Stimulated activated naive B cell treated with anti-CD40 and anti-IgM and Interleukin-4, amounts not matched to agents 10 μg/mL and 1 μg/mL and 100 μg/mL, for 72 hours (primary cell): ENCODE data around the gene EID2B.

Source experiments
- ATAC-seq, 2 donors: fragments of 150-1000 bp; cut with Tn5 transposase; replicated peaks; 2 replicates each; pipeline ENCODE4 v1.10.0; 2021; ENCODE audit warnings: moderate library complexity in 1 of 2
- DNase-seq: peaks from one replicate; pipeline ENCODE4 v3.0.0; 2021
- H3K27ac Mint-ChIP-seq: one replicate; pipeline ENCODE4 v1.8.0; 2022; ENCODE audit warnings: mild to moderate bottlenecking, mixed read lengths
- H3K27me3 Mint-ChIP-seq, 2 donors: one replicate each; pipeline ENCODE4 v1.8.0; 2022; ENCODE audit warnings: mixed read lengths in 2 of 2
- H3K36me3 Mint-ChIP-seq, 2 donors: one replicate each; pipeline ENCODE4 v1.8.0; 2022; ENCODE audit warnings: mixed read lengths in 2 of 2, mild to moderate bottlenecking in 1 of 2
- H3K4me1 Mint-ChIP-seq, 2 donors: one replicate each; pipeline ENCODE4 v1.8.0; 2022; ENCODE audit warnings: mixed read lengths in 2 of 2, mild to moderate bottlenecking in 1 of 2
- H3K4me3 Mint-ChIP-seq, 2 donors: one replicate each; pipeline ENCODE4 v1.8.0; 2022; ENCODE audit warnings: mild to moderate bottlenecking in 2 of 2, mixed read lengths in 2 of 2, moderate library complexity in 1 of 2
- H3K9me3 Mint-ChIP-seq, 2 donors: one replicate each; pipeline ENCODE4 v1.8.0; 2022; ENCODE audit warnings: mixed read lengths in 2 of 2, mild to moderate bottlenecking in 1 of 2

EID2B gene

DNA sequence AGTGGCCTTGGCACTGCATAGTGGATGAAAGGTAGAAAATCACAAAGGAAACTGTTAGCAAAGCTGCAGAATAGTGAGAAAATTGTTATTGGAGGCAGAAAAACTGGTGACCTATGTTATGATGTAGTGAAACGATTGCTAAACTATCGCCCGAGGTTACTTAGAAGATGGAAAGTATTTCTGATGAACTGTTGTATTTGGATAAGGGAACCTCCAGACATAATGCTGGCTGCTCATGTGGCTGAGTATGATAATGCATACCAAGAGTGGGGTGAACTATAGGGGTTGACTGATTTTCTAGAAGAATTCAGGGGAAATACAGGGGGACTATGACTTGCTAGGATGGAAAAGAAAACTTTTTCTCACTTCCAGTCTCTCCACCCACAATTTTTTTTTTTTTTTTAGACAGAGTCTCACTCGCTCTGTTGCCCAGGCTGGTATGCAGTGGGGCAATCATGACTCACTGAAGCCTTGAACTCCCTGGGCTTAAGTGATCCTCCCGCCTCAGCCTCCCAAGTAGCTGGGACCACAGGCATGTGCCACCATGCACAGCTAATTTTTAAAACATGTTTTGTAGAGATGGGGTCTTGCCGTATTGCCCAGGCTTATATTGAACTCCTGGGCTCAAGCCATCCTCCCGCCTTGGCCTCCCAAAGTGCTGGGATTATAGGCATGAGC is 11.7 kb upstream of the EID2B start:
- ATAC-seq (peak; percentile 38 to 41), DNase-seq (no peak)
- Mint-ChIP-seq H3K4me1 (peaks cover 10 to 39% of the 10 kb centered on the region in 2 donors), H3K9me3 (no peaks in the 10 kb centered on the region), H3K4me3 (no peak overlapping the region), H3K27me3 (peaks cover 6 to 21% of the 10 kb centered on the region in 2 donors), H3K27ac (no peak overlapping the region), H3K36me3 (no peaks in the 10 kb centered on the region)

DNA sequence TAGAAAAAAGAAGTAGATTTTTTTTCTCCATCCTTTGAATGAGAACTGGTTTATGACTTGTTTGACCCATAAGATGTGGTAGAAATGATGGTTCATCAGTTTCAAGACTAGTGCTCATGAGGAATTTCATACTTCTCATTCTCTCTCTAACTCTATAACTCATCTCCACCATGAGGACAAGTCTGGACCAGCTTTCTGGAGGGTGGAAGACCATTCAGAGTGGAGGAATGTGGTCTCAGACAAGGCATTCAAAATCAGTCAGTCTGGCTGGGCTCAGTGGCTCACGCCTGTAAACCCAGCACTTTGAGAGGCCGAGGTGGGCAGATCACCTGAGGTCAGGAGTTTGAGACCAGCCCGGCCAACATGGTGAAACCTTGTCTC is 10.8 kb upstream of the EID2B start:
- H3K4me1 Mint-ChIP-seq: peaks cover 14 to 45% of the 10 kb centered on the region in 2 donors
- H3K4me3 Mint-ChIP-seq: no peak overlapping the region
- no peak overlapping the region for H3K27ac Mint-ChIP-seq
- no peak for DNase-seq
- H3K27me3 Mint-ChIP-seq: peaks cover 6 to 16% of the 10 kb centered on the region in 2 donors
- H3K36me3 Mint-ChIP-seq: peaks cover 0 to under 1% of the 10 kb centered on the region in 2 donors
- no peaks in the 10 kb centered on the region for H3K9me3 Mint-ChIP-seq
- no peak for ATAC-seq

DNA sequence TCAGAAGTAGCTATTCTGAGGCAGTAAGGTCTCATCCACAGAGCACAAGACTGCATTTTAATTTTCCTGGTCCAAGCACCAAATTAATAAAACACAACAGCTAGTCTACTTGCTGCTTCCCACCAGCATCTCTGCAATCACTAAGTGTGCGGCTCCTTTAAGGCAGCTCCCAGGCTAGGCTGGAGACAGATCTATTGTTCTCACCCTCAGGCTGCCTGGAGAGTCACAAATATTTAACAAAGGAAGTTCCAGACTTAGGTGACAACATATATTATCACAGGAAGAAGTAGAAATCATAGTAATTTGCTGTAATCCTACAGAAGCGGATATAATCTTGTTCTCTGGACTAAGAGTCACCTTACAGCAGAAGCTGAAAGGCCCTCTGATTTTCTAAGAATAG is 9.6 kb upstream of the EID2B start:
- Mint-ChIP-seq H3K4me3 (no peak overlapping the region), H3K27ac (peak overlapping the region; percentile 9), H3K4me1 (peaks cover 20 to 53% of the 10 kb centered on the region in 2 donors), H3K27me3 (peaks cover 3 to 12% of the 10 kb centered on the region in 2 donors), H3K9me3 (no peaks in the 10 kb centered on the region), H3K36me3 (peaks cover 0 to 6% of the 10 kb centered on the region in 2 donors)
- no peak for ATAC-seq
- no peak for DNase-seq

DNA sequence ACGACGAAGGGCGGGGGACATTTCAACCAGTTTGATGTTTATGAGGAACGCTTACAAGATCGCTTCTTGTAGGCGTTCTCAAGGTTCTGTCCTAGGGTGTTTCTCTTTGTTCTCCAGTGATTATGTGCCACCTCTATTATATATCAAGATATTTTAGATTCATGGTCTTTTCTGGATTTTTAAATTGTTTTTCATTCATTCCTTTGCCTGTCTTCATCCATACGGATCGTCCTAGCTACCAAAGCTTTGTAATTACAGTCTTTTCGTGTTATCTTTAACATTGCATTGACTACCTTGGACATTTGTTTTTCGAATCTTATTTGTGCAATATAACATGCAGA is 7.7 kb upstream of the EID2B start:
- Mint-ChIP-seq H3K27me3 (no peaks in the 10 kb centered on the region), H3K27ac (peak overlapping the region; percentile 97), H3K4me1 (peaks cover 25 to 57% of the 10 kb centered on the region in 2 donors), H3K9me3 (no peaks in the 10 kb centered on the region), H3K36me3 (peaks cover 0 to 13% of the 10 kb centered on the region in 2 donors), H3K4me3 (peak overlapping the region; percentile 93 to 97)
- DNase-seq (no peak), ATAC-seq (no peak)

DNA sequence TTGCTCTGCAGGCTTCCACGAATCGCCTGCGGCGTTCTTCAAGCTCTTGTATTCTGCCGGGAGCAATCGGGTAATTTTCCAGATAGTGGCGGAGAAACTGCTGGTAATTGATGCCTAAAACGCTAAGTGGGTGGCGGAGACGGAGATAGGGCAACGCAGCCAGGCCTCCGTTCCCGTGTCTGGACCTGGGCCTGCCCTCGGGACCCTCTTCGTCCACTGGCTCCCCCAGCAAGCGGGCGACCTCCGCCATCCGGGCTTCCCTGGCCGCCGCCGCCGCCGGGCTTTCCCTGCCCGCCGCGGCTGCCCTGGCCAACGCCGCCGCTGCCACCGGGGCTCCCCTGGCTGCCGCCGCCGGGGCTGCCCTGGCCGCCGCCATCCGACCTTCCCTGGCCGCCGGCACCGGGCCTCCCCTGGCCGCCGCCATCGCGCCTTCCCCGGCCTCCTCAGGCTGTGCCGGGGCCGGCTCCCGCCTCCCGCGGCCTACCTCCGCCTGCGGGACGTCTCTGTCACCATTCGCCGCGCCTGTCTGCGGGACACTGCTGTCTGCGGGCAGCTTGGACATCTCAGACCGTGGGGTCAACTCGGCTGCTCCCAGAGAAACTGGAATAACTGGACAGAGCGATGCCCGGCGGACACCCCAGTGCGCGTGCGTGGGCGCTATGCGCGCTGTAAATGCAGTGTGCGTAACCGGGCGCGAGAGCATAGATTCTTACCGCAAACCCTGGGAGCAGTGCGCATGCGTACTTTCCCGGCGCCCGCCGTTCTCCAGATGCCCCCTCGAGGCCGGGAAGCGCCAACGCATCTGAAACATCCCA is 7.1 kb upstream of the EID2B start, which contains the start of gene EID2:
EID2 (minus strand) TSS at position 644 of the 815 bp plus-strand sequence; CDS start at position 562, 82 bp downstream.
- no peaks in the 10 kb centered on the region for H3K9me3 Mint-ChIP-seq
- peak; percentile 88 for DNase-seq
- ATAC-seq: peak; percentile 87 to 92
- peak within 1 kb of the TSS; percentile 97 for H3K27ac Mint-ChIP-seq
- peak within 1 kb of the TSS; percentile 93 to 97 for H3K4me3 Mint-ChIP-seq
- H3K36me3 Mint-ChIP-seq: peaks cover 0 to 13% of the 10 kb centered on the region in 2 donors
- peaks cover 25 to 53% of the 10 kb centered on the region in 2 donors for H3K4me1 Mint-ChIP-seq
- no peaks in the 10 kb centered on the region for H3K27me3 Mint-ChIP-seq

DNA sequence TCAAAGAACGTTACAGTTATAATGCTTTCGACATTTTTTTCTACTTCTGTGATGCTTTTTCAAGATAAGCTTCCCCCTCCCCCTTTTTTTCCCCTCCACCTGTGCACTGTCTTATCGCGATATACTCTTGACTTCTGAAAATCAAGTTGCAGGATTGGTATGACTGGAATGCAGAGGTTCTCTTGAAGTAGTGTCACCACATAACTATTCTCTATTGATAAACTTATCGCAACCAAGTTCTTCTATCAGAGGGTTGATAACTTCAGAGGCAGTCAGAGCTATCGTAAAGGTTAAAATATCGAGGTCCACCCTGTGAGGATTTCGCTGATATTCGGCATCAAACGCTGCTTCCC is 6.5 kb upstream of the EID2B start:
- H3K4me3 Mint-ChIP-seq: peak overlapping the region; percentile 86 to 97
- ATAC-seq (peak; percentile 10 to 25), DNase-seq (no peak)
- no peaks in the 10 kb centered on the region for H3K9me3 Mint-ChIP-seq
- peaks cover 0 to 13% of the 10 kb centered on the region in 2 donors for H3K36me3 Mint-ChIP-seq
- H3K27me3 Mint-ChIP-seq: no peaks in the 10 kb centered on the region
- H3K27ac Mint-ChIP-seq: peak overlapping the region; percentile 71
- peaks cover 25 to 48% of the 10 kb centered on the region in 2 donors for H3K4me1 Mint-ChIP-seq

DNA sequence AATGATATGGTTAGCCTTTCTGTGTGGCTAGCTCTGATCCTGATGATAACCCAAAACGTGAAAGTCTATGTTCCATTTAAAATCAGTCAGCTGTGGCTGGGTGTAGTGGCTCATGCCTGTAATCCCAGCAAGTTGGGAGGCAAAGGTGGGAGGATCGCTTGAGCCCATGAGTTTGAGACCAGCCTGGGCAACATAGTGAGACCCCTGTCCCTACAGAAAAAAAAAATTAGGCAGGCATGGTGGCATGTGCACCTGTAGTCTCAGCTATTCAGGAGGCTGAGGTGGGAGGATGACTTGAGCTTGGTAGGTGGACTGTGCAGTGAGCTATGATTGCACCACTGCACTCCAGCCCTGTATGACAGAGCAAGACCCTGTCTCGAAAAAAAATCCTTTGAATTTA is 1.1 kb upstream of the EID2B start:
- no peak overlapping the region for H3K4me3 Mint-ChIP-seq
- peaks cover 16 to 25% of the 10 kb centered on the region in 2 donors for H3K4me1 Mint-ChIP-seq

DNA sequence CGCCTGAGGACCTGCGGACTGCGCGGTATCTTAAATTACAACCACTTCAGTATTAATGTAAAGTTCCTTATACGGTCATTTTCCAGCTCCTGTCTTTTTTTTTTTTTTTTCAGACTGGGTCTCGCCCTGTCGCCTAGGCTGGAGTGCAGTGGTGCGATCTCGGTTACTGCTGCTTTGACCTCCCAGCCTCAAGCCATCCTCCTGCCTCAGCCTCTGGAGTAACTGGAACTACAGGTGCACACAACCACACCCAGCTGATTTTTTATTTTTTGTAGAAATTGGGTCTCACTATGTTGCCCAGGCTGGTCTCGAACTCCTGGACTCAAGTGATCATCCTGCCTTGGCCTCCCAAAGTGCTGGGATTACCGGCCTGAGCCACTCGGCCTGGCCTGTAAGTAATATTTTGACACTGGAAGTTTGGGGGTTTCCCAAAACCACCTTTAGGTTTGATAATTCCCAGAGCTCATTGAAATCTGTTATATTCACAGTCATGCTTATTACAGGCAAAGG is 406 bp upstream of the EID2B start:
- ATAC-seq: peak; percentile 35 to 39

More for the DNA sequence above, 1.1 kb upstream of the EID2B start:
- Mint-ChIP-seq H3K9me3 (no peaks in the 10 kb centered on the region), H3K27me3 (no peaks in the 10 kb centered on the region), H3K27ac (no peak overlapping the region), H3K36me3 (peaks cover 0 to 13% of the 10 kb centered on the region in 2 donors)
- ATAC-seq (no peak), DNase-seq (no peak)

DNA sequence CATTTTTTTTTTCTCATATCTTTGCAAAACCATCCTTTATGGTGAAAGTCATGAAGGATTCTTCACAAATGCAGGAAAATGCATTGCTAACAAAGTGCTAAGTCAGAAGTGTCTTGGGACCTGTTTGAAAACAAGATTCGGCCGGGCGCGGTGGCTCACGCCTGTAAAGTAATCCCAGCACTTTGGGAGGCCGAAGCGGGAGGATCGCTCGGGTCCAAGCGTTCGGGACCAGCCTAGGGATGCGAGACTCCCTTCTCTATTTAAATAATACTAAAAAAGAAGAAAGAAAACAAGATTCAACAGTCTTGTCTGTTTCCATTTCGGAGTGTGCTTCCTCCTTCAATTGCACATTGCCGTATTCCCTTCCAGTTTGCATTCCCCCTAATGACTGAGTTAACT is 819 bp downstream of the EID2B start:
- no peaks in the 10 kb centered on the region for H3K27me3 Mint-ChIP-seq
- no peaks in the 10 kb centered on the region for H3K9me3 Mint-ChIP-seq
- peaks cover 9 to 20% of the 10 kb centered on the region in 2 donors for H3K4me1 Mint-ChIP-seq
- H3K36me3 Mint-ChIP-seq: peaks cover 0 to 10% of the 10 kb centered on the region in 2 donors
- ATAC-seq (no peak), DNase-seq (no peak)
- peak overlapping the region; percentile 94 for H3K27ac Mint-ChIP-seq
- peak overlapping the region; percentile 95 to 97 for H3K4me3 Mint-ChIP-seq

More for the DNA sequence above, 406 bp upstream of the EID2B start:
- DNase-seq: no peak
- peak overlapping the region; percentile 95 to 97 for H3K4me3 Mint-ChIP-seq
- peak overlapping the region; percentile 94 for H3K27ac Mint-ChIP-seq
- H3K9me3 Mint-ChIP-seq: no peaks in the 10 kb centered on the region
- no peaks in the 10 kb centered on the region for H3K27me3 Mint-ChIP-seq
- peaks cover 0 to 13% of the 10 kb centered on the region in 2 donors for H3K36me3 Mint-ChIP-seq
- peaks cover 12 to 24% of the 10 kb centered on the region in 2 donors for H3K4me1 Mint-ChIP-seq

DNA sequence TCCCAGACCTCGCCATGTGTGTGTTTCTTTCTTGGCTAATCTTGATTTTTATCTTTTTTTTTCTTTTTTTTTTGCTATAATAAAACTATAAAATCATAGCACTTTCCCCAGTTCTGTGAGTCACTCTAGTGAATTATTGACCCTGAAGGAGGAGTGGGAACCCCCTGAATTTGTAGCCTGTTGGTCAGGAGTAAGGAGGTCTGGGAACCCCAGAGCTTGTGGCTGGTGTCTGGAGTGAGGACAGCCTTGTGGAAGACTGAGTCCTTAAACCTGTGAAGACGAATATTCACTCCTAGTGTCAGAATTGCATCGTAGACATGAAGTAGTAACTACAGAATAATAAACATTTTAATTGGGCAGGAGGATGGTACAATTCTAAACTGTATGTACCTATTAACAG is 7.4 kb downstream of the EID2B start:
- DNase-seq (no peak), ATAC-seq (no peak)
- Mint-ChIP-seq H3K4me3 (no peak overlapping the region), H3K36me3 (peaks cover 4 to 15% of the 10 kb centered on the region in 2 donors), H3K27me3 (no peaks in the 10 kb centered on the region), H3K9me3 (no peaks in the 10 kb centered on the region), H3K4me1 (peaks cover 0 to 8% of the 10 kb centered on the region in 2 donors), H3K27ac (no peak overlapping the region)

DNA sequence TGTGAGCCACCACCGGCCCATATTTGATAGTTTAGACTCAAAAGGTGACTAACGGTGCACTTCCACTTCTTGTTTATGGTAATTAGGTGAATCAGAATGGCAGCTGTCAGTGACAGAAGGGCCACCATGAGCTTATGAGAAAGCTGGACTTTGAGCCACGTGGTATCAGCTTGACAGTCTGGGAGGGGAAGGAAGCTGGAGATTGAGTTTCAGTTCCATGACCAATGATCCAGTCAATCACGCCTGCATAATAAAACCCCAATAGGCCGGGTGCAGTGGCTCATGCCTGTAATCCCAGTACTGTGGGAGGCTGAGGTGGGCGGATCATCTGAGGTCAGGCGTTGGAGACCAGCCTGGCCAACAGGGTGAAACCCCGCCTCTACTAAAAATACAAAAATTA is 8.2 kb downstream of the EID2B start:
- Mint-ChIP-seq H3K36me3 (peaks cover 4 to 15% of the 10 kb centered on the region in 2 donors), H3K4me1 (peaks cover 0 to 8% of the 10 kb centered on the region in 2 donors), H3K27ac (peak overlapping the region; percentile 92), H3K4me3 (no peak overlapping the region), H3K9me3 (no peaks in the 10 kb centered on the region), H3K27me3 (no peaks in the 10 kb centered on the region)
- peak; percentile 26 for DNase-seq
- peak; percentile 93 to 94 for ATAC-seq

DNA sequence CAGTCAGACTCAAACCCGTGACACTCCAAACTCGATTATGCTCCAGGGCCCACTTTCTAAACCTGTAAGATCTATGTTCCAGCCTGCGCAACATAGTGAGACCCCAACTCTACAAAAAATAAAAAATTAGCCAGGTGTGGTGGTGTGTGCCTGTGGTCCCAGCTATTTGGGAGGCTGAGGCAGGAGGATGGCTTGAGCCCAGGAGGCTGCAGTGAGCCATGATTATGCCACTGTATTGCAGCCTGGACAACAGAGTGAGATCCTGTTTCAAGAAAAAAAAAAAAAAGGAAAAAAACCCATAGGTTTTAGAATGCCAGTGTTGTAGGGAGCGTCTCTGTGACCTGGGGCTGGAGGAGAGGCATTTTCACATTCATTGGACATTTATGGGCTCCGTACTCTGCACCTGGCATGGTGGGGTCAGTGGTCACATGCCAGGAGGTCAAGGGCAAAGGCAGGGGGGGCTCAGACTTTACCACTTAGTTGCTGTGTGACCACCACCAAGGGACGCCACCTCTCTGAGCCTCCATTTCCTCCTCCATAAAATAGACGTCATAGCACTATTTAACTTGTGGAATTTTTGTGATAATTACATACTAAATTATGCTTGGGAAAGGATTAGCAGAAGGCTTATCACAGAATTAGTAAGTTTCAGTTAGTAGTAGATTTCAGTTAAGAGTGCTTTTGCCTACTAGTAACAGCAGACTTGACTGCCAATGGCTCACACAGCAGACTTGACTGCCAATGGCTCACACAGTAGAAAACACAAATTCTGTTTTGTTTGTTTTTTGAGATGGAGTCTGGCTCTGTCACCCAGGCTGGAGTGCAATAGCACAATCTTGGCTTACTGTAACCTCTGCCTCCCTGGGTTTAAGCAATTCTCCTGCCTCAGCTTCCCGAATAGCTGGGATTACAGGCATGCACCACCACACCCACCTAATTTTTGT is 11.8 kb downstream of the EID2B start:
- DNase-seq (no peak), ATAC-seq (no peak)
- Mint-ChIP-seq H3K36me3 (peaks cover 4 to 10% of the 10 kb centered on the region in 2 donors), H3K9me3 (no peaks in the 10 kb centered on the region), H3K27me3 (peaks cover 19 to 31% of the 10 kb centered on the region in 2 donors), H3K4me1 (peaks cover 5 to 12% of the 10 kb centered on the region in 2 donors), H3K4me3 (no peak overlapping the region), H3K27ac (no peak overlapping the region)

DNA sequence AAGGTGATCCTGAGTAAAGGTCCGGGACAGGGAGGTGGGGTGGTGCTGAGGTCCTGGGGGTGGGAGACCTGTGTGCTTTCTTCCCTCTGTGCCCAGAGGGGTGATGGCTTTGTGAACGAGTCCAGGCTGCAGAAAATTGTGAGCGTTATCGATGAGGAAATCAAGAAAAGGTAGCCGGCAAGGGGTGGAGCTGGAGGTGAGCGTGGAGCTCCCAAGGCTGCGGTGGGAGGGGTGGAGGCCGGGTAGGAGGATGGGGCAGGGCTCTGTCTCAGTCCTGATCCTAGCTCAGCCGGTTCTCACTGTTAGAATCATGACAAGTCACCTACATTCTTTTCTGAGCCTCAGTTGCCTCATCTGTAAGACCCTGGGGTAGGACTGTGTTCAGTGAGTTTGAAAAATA is 13.7 kb downstream of the EID2B start:
- no peaks in the 10 kb centered on the region for H3K9me3 Mint-ChIP-seq
- no peak for ATAC-seq
- no peak overlapping the region for H3K27ac Mint-ChIP-seq

DNA sequence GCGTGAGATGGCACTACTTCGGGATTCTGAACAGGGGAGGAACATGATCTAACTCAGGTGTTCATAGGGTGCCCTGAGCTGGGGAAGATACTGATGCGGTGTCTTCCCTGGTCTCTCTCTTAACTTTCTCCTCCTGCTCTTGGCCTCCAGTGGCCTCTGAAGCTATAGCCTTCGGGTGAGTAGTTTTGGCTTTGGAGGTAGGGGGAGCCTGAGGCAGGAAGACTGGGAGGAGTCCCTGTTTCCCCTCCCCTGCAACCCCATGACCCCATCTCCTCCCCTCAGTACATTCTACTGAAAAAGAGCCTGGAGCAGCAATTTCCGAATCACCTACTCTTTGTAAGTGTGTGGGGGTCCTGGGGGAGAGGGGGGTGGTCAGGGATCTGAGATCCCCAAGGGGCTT is 14.2 kb downstream of the EID2B start:
- Mint-ChIP-seq H3K36me3 (no peaks in the 10 kb centered on the region), H3K27me3 (peaks cover 38 to 54% of the 10 kb centered on the region in 2 donors), H3K4me1 (peaks cover 11 to 22% of the 10 kb centered on the region in 2 donors)

More for the DNA sequence above, 13.7 kb downstream of the EID2B start:
- H3K4me3 Mint-ChIP-seq: no peak overlapping the region
- no peaks in the 10 kb centered on the region for H3K36me3 Mint-ChIP-seq
- H3K27me3 Mint-ChIP-seq: peaks cover 33 to 49% of the 10 kb centered on the region in 2 donors
- no peak for DNase-seq
- peaks cover 11 to 22% of the 10 kb centered on the region in 2 donors for H3K4me1 Mint-ChIP-seq

More for the DNA sequence above, 14.2 kb downstream of the EID2B start:
- Mint-ChIP-seq H3K4me3 (no peak overlapping the region), H3K27ac (no peak overlapping the region), H3K9me3 (no peaks in the 10 kb centered on the region)
- ATAC-seq: no peak
- DNase-seq: no peak
